ENCODE results near the gene MAB21L3. TPM values are rescaled to one million over a fixed set of nuclear protein-coding genes. Genes with fewer than 3 reads are reported as not detected.

Gene MAB21L3
- total and polyA plus RNA-seq, 2 of the 13 experiments (the other 11 are each of a cell fraction or from before 2014, with no cell fraction given) = 0.55 to 4.1 TPM

DNA sequence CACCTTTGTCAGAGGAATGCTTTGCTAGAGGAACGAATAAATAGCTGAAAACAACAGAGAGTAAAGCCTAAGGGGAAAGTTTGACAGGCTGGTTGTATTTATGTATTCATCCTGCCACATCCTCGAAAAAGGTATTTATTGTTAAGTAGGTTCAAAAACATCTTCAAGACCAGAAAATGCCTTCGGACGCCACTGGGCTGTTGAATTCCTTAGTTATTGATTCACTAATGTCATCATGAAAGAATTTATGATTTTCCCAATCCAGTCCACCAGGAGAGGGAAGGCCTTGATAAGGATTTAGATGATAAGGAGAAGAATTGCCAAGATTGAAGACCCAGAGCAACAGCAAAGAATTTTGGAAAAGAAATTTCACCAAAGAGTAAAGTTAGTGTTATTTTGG, 35.2 kb upstream of the MAB21L3 start:
- Histone ChIP-seq H3K4me3 (replicated peaks in 1 of 3; ENCODE audit: insufficient read depth in 1 of 3, low read depth in 2 of 3, low read length in 3 of 3) (no peak overlapping the region), H3K9ac (ENCODE audit: insufficient read depth, low read depth, low read length) (no peak overlapping the region), H3K27ac (ENCODE audit: extremely low read length, insufficient read depth, low read length) (no peak overlapping the region), H3K27me3 (ENCODE audit: control insufficient read depth in 1 of 2, insufficient read depth in 2 of 2, low read length in 2 of 2) (no peaks in the 10 kb centered on the region), H2AFZ (ENCODE audit: low read length) (no peak overlapping the region), H3K36me3 (replicated peaks in 1 of 2; ENCODE audit: control insufficient read depth in 1 of 2, insufficient read depth in 2 of 2, low read length in 2 of 2) (no peaks in the 10 kb centered on the region), H4K20me1 (ENCODE audit: insufficient read depth, low read length) (no peaks in the 10 kb centered on the region), H3K9me3 (ENCODE audit: low read length) (no peaks in the 10 kb centered on the region), H3K79me2 (ENCODE audit: insufficient read depth, low read length) (no peaks in the 10 kb centered on the region), H3K4me2 (ENCODE audit: low read depth, low read length) (no peak overlapping the region), H3K4me1 (ENCODE audit: insufficient read depth, low read length) (no peaks in the 10 kb centered on the region)
- no TSS peak for BruUV-seq (replicated peaks)
- ChIA-PET CTCF (ENCODE audit: low intra/inter-chr PET ratio, low total read pairs) (no interaction called here), POLR2A (no interaction called here)
- ATAC-seq (no peak), FAIRE-seq (no peak), DNase-seq (ENCODE audit: low spot score) (no peak)
- 32% methylated on average over 4 of the region's 4 CpGs for WGBS (ENCODE audit: low lambda C conversion rate)
- in situ Hi-C loops (cut with HindIII; ENCODE audit: extremely low pct_ligation_motif_present, low pct_unique_long_range_greater_than_20kb) (no loop called here), intact Hi-C loops (cut with micrococcal nuclease; ENCODE audit: unreplicated experiment) (no loop called here)
- TF ChIP-seq ZNF607 (CRISPR knock-in tag; IDR thresholded peaks at IDR 0.05; ENCODE audit: borderline replicate concordance) (no peak), MEF2D (CRISPR knock-in tag; IDR thresholded peaks at IDR 0.05) (no peak), GATAD1 (CRISPR knock-in tag; IDR thresholded peaks at IDR 0.05) (no peak), KMT2A (CRISPR knock-in tag; IDR thresholded peaks at IDR 0.05) (no peak), BCL6 (CRISPR knock-in tag; IDR thresholded peaks at IDR 0.05) (no peak), RFXAP (CRISPR knock-in tag; IDR thresholded peaks at IDR 0.05; ENCODE audit: borderline replicate concordance) (no peak), ZNF34 (CRISPR knock-in tag; IDR thresholded peaks at IDR 0.05; ENCODE audit: borderline replicate concordance) (no peak), FOXK1 (CRISPR knock-in tag; IDR thresholded peaks at IDR 0.05; ENCODE audit: borderline replicate concordance, low read depth) (no peak), JUND (CRISPR knock-in tag; IDR thresholded peaks at IDR 0.05) (no peak), CREM (IDR thresholded peaks at IDR 0.05) (no peak), CREM (CRISPR knock-in tag; IDR thresholded peaks at IDR 0.05) (no peak), NFYC (CRISPR knock-in tag; IDR thresholded peaks at IDR 0.05) (no peak), TAF1 (CRISPR knock-in tag; IDR thresholded peaks at IDR 0.05) (no peak)
- TF ChIP-seq, protein P1, sequence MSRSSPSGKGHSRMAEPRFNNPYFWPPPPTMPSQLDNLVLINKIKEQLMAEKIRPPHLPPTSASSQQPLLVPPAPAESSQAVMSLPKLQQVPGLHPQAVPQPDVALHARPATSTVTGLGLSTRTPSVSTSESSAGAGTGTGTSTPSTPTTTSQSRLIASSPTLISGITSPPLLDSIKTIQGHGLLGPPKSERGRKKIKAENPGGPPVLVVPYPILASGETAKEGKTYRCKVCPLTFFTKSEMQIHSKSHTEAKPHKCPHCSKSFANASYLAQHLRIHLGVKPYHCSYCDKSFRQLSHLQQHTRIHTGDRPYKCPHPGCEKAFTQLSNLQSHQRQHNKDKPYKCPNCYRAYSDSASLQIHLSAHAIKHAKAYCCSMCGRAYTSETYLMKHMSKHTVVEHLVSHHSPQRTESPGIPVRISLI (CRISPR knock-in tag; IDR thresholded peaks at IDR 0.05; ENCODE audit: borderline replicate concordance) = no peak
- TF ChIP-seq, protein P2, sequence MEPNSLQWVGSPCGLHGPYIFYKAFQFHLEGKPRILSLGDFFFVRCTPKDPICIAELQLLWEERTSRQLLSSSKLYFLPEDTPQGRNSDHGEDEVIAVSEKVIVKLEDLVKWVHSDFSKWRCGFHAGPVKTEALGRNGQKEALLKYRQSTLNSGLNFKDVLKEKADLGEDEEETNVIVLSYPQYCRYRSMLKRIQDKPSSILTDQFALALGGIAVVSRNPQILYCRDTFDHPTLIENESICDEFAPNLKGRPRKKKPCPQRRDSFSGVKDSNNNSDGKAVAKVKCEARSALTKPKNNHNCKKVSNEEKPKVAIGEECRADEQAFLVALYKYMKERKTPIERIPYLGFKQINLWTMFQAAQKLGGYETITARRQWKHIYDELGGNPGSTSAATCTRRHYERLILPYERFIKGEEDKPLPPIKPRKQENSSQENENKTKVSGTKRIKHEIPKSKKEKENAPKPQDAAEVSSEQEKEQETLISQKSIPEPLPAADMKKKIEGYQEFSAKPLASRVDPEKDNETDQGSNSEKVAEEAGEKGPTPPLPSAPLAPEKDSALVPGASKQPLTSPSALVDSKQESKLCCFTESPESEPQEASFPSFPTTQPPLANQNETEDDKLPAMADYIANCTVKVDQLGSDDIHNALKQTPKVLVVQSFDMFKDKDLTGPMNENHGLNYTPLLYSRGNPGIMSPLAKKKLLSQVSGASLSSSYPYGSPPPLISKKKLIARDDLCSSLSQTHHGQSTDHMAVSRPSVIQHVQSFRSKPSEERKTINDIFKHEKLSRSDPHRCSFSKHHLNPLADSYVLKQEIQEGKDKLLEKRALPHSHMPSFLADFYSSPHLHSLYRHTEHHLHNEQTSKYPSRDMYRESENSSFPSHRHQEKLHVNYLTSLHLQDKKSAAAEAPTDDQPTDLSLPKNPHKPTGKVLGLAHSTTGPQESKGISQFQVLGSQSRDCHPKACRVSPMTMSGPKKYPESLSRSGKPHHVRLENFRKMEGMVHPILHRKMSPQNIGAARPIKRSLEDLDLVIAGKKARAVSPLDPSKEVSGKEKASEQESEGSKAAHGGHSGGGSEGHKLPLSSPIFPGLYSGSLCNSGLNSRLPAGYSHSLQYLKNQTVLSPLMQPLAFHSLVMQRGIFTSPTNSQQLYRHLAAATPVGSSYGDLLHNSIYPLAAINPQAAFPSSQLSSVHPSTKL (CRISPR knock-in tag; IDR thresholded peaks at IDR 0.05) = no peak
- TF ChIP-seq, protein P3, sequence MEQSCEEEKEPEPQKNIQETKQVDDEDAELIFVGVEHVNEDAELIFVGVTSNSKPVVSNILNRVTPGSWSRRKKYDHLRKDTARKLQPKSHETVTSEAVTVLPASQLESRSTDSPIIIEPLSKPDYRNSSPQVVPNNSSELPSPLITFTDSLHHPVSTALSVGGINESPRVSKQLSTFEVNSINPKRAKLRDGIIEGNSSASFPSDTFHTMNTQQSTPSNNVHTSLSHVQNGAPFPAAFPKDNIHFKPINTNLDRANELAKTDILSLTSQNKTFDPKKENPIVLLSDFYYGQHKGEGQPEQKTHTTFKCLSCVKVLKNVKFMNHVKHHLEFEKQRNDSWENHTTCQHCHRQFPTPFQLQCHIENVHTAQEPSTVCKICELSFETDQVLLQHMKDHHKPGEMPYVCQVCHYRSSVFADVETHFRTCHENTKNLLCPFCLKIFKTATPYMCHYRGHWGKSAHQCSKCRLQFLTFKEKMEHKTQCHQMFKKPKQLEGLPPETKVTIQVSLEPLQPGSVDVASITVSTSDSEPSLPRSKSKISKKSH (CRISPR knock-in tag; IDR thresholded peaks at IDR 0.05; ENCODE audit: borderline replicate concordance) = no peak
- TF ChIP-seq, protein P4, sequence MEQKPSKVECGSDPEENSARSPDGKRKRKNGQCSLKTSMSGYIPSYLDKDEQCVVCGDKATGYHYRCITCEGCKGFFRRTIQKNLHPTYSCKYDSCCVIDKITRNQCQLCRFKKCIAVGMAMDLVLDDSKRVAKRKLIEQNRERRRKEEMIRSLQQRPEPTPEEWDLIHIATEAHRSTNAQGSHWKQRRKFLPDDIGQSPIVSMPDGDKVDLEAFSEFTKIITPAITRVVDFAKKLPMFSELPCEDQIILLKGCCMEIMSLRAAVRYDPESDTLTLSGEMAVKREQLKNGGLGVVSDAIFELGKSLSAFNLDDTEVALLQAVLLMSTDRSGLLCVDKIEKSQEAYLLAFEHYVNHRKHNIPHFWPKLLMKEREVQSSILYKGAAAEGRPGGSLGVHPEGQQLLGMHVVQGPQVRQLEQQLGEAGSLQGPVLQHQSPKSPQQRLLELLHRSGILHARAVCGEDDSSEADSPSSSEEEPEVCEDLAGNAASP (CRISPR knock-in tag; IDR thresholded peaks at IDR 0.05; ENCODE audit: borderline replicate concordance) = no peak
